ENCODE measurements around the gene MKNK1. TPM values are rescaled to one million over a fixed set of nuclear protein-coding genes. Genes with fewer than 3 reads are reported as not detected.
A peak's percentile ranks its signal among the peaks of the same experiment; 100 is the strongest.

Gene MKNK1
- total RNA-seq, 1 experiment from 2014 or later = 18.6 TPM

DNA sequence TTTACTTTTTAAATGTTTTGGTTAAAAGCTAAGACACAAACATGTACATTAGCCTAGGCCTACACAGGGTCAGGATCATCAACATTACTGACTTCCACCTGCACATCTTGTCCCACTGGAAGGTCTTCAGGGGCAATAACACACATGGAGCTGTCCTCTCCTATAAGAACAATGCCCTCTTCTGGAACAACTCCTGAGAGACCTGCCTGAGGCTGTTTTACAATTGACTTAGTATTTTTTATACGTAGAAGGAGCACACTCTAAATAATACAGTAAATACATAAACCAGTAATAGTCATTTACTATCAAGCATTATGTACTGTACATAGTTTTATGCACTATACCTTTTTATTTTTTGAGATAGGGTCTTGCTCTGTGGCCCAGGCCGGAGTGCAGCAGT, 26.7 kb upstream of the MKNK1 start:
- no peak overlapping the region for H3K4me3 Mint-ChIP-seq
- H3K27me3 Mint-ChIP-seq (ENCODE audit: low read depth) = no peaks in the 10 kb centered on the region; the same call in 1 of the 2 replicates
- no peak overlapping the region for H3K27ac Mint-ChIP-seq
- no peaks in the 10 kb centered on the region for H3K9me3 Mint-ChIP-seq
- no peak for ATAC-seq
- TF ChIP-seq NFYB (CRISPR knock-in tag; conservative IDR thresholded peaks at IDR 0.05; ENCODE audit: low read depth) (no peak), ZNF671 (CRISPR knock-in tag; IDR thresholded peaks at IDR 0.05) (no peak), GTF2I (CRISPR knock-in tag; conservative IDR thresholded peaks at IDR 0.05) (no peak), TEAD4 (CRISPR knock-in tag; IDR thresholded peaks at IDR 0.05) (no peak), ZBTB21 (CRISPR knock-in tag; IDR thresholded peaks at IDR 0.05; ENCODE audit: borderline replicate concordance) (no peak)
- TF ChIP-seq, protein P1, sequence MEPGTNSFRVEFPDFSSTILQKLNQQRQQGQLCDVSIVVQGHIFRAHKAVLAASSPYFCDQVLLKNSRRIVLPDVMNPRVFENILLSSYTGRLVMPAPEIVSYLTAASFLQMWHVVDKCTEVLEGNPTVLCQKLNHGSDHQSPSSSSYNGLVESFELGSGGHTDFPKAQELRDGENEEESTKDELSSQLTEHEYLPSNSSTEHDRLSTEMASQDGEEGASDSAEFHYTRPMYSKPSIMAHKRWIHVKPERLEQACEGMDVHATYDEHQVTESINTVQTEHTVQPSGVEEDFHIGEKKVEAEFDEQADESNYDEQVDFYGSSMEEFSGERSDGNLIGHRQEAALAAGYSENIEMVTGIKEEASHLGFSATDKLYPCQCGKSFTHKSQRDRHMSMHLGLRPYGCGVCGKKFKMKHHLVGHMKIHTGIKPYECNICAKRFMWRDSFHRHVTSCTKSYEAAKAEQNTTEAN (CRISPR knock-in tag; IDR thresholded peaks at IDR 0.05) = no peak
- TF ChIP-seq, protein P2, sequence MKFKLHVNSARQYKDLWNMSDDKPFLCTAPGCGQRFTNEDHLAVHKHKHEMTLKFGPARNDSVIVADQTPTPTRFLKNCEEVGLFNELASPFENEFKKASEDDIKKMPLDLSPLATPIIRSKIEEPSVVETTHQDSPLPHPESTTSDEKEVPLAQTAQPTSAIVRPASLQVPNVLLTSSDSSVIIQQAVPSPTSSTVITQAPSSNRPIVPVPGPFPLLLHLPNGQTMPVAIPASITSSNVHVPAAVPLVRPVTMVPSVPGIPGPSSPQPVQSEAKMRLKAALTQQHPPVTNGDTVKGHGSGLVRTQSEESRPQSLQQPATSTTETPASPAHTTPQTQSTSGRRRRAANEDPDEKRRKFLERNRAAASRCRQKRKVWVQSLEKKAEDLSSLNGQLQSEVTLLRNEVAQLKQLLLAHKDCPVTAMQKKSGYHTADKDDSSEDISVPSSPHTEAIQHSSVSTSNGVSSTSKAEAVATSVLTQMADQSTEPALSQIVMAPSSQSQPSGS (CRISPR knock-in tag; IDR thresholded peaks at IDR 0.05; ENCODE audit: borderline replicate concordance, low read depth) = no peak
- H3K36me3 Mint-ChIP-seq = peaks cover 6% of the 10 kb centered on the region; the same call in 1 of the 2 replicates
- ChIA-PET CTCF (interaction anchor here (0.7 to 1.4 kb wide), 5 partner anchors 8 to 188 kb away, joined by 3 to 8 read pairs (median 3); partner anchors contain the start of gene MKNK1), POLR2A (no interaction called here)
- H3K4me1 Mint-ChIP-seq = no peaks in the 10 kb centered on the region
- DNase-seq (ENCODE audit: low spot score) = no peak

DNA sequence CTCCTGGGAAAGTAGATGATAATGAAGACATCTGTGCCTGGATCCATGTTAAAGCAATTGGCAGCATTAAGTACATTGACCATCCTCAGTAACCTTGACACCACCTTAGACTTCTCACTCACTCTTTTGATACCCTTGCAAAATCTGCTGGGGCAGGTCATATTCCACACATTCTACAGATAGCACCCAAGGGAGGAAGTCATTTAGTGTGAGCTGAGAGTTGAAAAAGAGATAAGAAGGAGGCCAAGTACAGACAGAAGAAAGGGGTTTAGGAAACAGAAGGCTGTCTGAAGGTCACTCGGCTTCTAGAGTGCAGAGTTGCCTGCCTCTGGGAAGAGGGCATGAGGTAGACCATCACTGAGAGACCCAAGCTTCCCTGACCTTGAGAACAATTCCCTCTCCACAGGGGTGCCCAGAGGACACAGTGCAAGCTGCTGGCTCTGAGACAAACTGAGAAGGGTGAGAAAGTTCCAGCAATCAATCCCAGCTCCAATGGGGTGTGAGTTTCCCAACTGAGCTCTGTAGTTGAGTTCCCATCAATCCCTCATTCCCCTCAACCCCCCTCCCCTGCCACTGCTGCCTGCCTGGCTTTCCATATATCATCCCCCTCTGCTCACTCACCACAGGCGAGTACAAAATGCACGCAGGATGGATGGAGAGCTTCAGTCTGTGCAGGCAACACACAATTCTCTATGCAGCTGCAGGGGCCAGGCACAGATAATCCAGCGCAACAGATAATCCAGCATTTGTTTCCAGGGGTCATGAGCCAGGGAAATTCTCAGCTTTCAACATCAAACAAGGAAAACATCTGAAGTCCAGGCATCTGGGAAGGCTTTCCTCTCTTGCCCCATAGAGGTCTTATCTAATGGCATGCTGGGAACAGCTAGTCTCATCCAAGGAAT, 19.9 kb upstream of the MKNK1 start:
- peaks cover 9% of the 10 kb centered on the region for H3K27me3 Mint-ChIP-seq (ENCODE audit: low read depth)
- H3K27ac Mint-ChIP-seq = peak overlapping the region; percentile 24; the same call in 1 of the 2 replicates
- no peak overlapping the region for H3K4me3 Mint-ChIP-seq
- ATAC-seq (no peak), DNase-seq (ENCODE audit: low spot score) (no peak)
- TF ChIP-seq, protein P3, sequence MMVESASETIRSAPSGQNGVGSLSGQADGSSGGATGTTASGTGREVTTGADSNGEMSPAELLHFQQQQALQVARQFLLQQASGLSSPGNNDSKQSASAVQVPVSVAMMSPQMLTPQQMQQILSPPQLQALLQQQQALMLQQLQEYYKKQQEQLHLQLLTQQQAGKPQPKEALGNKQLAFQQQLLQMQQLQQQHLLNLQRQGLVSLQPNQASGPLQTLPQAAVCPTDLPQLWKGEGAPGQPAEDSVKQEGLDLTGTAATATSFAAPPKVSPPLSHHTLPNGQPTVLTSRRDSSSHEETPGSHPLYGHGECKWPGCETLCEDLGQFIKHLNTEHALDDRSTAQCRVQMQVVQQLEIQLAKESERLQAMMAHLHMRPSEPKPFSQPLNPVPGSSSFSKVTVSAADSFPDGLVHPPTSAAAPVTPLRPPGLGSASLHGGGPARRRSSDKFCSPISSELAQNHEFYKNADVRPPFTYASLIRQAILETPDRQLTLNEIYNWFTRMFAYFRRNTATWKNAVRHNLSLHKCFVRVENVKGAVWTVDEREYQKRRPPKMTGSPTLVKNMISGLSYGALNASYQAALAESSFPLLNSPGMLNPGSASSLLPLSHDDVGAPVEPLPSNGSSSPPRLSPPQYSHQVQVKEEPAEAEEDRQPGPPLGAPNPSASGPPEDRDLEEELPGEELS (CRISPR knock-in tag; IDR thresholded peaks at IDR 0.05) = no peak
- TF ChIP-seq KAT7 (CRISPR knock-in tag; IDR thresholded peaks at IDR 0.05; ENCODE audit: borderline replicate concordance) (no peak), SMAD4 (CRISPR knock-in tag; IDR thresholded peaks at IDR 0.05) (no peak), TCF7 (CRISPR knock-in tag; IDR thresholded peaks at IDR 0.05; ENCODE audit: low read depth) (no peak), GTF2I (CRISPR knock-in tag; conservative IDR thresholded peaks at IDR 0.05) (no peak), ZNF423 (CRISPR knock-in tag; IDR thresholded peaks at IDR 0.05) (no peak), JAZF1 (CRISPR knock-in tag; IDR thresholded peaks at IDR 0.05) (no peak), SP1 (CRISPR knock-in tag; conservative IDR thresholded peaks at IDR 0.05) (no peak), PRRX2 (CRISPR knock-in tag; IDR thresholded peaks at IDR 0.05) (no peak), NR2C2 (CRISPR knock-in tag; IDR thresholded peaks at IDR 0.05) (no peak), ATF1 (CRISPR knock-in tag; IDR thresholded peaks at IDR 0.05) (no peak)
- TF ChIP-seq, protein P4, sequence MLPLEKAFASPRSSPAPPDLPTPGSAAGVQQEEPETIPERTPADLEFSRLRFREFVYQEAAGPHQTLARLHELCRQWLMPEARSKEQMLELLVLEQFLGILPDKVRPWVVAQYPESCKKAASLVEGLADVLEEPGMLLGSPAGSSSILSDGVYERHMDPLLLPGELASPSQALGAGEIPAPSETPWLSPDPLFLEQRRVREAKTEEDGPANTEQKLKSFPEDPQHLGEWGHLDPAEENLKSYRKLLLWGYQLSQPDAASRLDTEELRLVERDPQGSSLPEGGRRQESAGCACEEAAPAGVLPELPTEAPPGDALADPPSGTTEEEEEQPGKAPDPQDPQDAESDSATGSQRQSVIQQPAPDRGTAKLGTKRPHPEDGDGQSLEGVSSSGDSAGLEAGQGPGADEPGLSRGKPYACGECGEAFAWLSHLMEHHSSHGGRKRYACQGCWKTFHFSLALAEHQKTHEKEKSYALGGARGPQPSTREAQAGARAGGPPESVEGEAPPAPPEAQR (CRISPR knock-in tag; IDR thresholded peaks at IDR 0.05) = no peak
- TF ChIP-seq, protein P5, sequence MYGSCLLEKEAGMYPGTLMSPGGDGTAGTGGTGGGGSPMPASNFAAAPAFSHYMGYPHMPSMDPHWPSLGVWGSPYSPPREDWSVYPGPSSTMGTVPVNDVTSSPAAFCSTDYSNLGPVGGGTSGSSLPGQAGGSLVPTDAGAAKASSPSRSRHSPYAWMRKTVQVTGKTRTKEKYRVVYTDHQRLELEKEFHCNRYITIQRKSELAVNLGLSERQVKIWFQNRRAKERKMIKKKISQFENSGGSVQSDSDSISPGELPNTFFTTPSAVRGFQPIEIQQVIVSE (CRISPR knock-in tag; IDR thresholded peaks at IDR 0.05; ENCODE audit: borderline replicate concordance) = no peak
- TF ChIP-seq, protein P6, sequence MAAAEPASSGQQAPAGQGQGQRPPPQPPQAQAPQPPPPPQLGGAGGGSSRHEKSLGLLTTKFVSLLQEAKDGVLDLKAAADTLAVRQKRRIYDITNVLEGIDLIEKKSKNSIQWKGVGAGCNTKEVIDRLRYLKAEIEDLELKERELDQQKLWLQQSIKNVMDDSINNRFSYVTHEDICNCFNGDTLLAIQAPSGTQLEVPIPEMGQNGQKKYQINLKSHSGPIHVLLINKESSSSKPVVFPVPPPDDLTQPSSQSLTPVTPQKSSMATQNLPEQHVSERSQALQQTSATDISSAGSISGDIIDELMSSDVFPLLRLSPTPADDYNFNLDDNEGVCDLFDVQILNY (CRISPR knock-in tag; IDR thresholded peaks at IDR 0.05) = no peak
- TF ChIP-seq, protein P2 (CRISPR knock-in tag; IDR thresholded peaks at IDR 0.05; ENCODE audit: borderline replicate concordance, low read depth) = no peak
- H3K4me1 Mint-ChIP-seq = peaks cover 3% of the 10 kb centered on the region
- CTCF ChIA-PET = interaction anchor here (0.9 to 3.7 kb wide), 6 partner anchors 11 to 101 kb away, joined by 3 to 18 read pairs (median 4); partner anchors contain the start of gene MKNK1
- POLR2A ChIA-PET = interaction anchor here (0.6 to 0.9 kb wide), 2 partner anchors 29 to 95 kb away, joined by 3 read pairs; partner anchors contain the start of gene EFCAB14
- no peaks in the 10 kb centered on the region for H3K36me3 Mint-ChIP-seq
- no peaks in the 10 kb centered on the region for H3K9me3 Mint-ChIP-seq
